ENCODE results near the gene CKAP4.

CKAP4 gene

DNA sequence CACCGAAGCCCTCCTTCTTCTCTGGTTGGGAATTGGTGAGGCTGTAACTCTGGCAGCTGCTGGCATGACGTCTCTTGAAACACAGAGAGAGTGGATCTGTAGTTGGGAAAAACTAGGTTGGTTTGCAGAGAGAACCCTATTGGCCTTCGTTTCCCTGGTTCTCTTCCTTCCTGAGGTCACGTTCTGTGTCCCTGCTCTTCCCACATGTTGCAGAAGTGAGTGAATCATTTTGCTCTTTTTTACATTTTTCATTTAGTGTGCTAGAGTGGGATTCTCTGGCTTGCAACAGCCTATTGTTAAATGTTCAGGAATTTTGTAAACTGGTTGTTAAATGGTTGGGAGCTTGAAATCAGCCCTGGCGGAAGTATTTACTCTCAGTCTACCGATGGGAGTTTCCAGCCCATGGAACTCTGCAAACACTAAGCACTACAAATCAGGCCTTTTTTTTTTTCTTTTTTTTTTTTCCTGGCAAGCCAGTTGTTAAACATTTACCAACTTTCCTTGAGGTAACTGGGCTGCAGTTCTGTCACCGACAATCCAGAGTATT is 26.8 kb upstream of the CKAP4 start:
- H3K4me3 ChIP-seq (ENCODE audit: low read depth, low read length), result no peak overlapping the region

- H3K4me3 ChIP-seq (ENCODE audit: low read depth, low read length), result no peak overlapping the region
Measured at GRCh38 chr12:106274012-106274411, 26.2 kb upstream of the CKAP4 start.

DNA sequence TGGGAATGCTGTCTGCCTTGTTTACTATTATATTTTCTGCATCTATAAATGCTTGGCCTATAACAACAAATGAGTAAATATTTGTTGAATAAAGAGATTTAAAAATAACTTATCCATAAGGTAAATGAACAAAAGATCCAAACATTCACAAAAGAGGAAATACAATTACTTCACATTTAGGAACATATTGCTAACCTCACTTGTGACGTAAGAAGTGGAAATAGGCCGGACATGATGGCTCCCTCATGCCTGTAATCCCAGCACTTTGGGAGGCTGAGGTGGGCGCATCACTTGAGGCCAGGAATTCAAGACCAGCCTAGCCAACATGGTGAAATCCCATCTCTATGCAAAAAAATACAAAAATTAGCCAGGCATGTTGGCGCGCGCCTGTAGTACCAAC is 25.7 kb upstream of the CKAP4 start:
- no peak overlapping the region for H3K4me3 ChIP-seq (ENCODE audit: low read depth, low read length)

DNA sequence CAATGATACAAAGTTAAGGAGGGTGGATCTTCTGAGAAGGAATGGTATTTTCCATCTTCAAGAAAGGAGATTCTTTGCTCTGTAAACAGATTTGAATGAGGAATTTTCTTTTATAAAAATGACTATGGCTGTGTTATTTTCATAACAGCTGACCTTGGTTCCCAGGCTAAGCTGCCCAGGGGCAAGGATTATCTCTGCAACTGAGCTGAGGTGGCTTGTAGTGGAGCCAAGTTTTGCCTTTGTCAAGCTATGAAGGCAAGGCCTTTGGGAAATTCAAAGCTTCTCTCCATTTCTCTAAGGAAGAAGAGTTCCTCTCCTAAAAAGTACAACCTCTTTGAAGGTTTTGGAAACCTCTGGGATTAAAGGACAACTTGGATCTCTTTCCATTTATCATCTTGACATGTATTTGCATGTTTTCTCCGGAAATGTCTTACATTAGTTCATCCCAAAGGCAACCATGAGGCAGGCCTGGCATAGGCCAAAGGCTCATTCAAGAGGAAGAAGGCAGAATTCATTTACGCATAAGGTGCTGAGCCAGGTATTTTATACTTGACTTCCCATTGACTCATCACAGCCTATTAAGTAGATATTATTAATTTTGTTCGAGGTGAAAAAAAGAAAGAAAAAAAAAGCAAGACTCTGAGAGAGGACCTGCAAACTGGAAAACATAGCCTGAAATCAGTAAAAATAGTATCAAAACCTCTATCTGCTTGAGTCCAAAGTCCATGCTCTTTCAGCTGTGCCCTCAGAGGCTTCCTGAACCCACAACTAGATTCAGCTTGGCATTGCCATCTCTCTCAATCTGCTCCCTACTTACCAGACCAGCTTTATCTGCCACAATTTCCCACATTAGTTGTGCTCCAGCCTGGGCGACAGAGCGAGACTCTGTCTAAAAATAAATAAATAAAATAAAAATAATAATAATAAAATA is 24.0 kb upstream of the CKAP4 start:
- no peak overlapping the region for H3K4me3 ChIP-seq (ENCODE audit: low read depth, low read length)

- H3K4me3 ChIP-seq (ENCODE audit: low read depth, low read length), result no peak overlapping the region
Measured at GRCh38 chr12:106269150-106269771, 21.4 kb upstream of the CKAP4 start.

- no peak overlapping the region for H3K4me3 ChIP-seq (ENCODE audit: low read depth, low read length)
Measured at GRCh38 chr12:106267535-106267934, 19.7 kb upstream of the CKAP4 start.

DNA sequence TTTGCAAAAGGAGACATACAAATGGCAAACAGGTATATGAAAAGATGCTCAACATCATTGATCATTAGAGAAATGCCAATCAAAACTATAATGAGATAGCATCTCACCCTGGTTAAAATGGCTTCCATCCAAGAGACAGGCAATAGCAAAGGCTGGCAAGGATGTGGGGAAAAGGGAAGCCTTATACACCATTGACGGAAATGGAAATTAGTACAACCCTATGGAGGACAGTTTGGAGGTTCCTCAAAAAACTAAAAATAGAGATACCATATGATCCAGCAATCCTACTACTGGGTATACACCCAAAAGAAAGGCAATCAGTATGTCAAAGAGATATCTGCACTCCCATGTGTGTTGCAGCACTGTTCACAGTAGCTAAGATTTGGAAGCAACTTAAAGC is 17.3 kb upstream of the CKAP4 start:
- no peak overlapping the region for H3K4me3 ChIP-seq (ENCODE audit: low read depth, low read length)

GRCh38 chr12:106258935-106259334 is 11.1 kb upstream of the CKAP4 start:
- no peak overlapping the region for H3K4me3 ChIP-seq (ENCODE audit: low read depth, low read length)

- H3K4me3 ChIP-seq (ENCODE audit: low read depth, low read length), result no peak overlapping the region
Measured at GRCh38 chr12:106258226-106258625, 10.4 kb upstream of the CKAP4 start.

- H3K4me3 ChIP-seq (ENCODE audit: low read depth, low read length), result no peak overlapping the region
Measured at GRCh38 chr12:106256524-106256923, 8.7 kb upstream of the CKAP4 start.

GRCh38 chr12:106255952-106256351 is 8.1 kb upstream of the CKAP4 start:
- H3K4me3 ChIP-seq (ENCODE audit: low read depth, low read length), result no peak overlapping the region

DNA sequence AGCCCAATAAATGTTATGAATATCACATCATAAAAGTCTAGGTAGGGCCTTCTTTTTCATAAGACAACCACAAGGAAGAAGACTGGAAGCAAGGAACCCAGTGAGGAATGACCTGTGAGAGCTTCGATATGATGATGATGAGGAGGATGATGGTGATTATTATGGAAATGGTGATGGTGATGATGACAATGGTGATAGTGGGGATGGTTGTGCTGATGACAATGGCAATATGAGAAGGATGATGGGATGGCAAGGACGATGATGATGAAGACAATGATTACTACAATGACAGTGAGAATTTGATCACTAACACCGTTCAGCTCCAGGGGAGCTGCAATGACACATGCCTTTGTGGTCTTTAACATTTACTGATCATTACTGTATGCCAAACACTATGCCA is 7.7 kb upstream of the CKAP4 start:
- H3K4me3 ChIP-seq (ENCODE audit: low read depth, low read length), result no peak overlapping the region

DNA sequence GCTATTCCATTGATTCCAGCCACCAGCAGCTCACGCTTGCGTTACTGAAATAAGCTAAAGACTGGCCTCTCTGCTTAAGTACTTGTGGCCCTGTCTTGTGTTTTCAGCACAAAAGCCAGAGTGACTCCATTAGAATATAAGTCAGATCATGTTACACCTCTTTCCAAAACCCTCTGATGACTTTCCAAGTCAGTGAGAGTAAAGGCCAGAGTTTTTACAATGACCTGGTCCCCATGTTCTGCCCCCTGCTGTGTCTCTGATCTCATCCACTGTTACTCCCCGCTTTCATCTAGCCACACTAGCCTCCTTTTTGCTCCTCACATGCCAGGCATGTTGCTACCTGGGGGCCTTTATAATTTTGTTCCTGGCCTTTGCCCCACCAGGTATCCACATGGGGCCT is 6.9 kb upstream of the CKAP4 start:
- no peak overlapping the region for H3K4me3 ChIP-seq (ENCODE audit: low read depth, low read length)

GRCh38 chr12:106251631-106252455 is 4.0 kb upstream of the CKAP4 start:
- no peak overlapping the region for H3K4me3 ChIP-seq (ENCODE audit: low read depth, low read length)

DNA sequence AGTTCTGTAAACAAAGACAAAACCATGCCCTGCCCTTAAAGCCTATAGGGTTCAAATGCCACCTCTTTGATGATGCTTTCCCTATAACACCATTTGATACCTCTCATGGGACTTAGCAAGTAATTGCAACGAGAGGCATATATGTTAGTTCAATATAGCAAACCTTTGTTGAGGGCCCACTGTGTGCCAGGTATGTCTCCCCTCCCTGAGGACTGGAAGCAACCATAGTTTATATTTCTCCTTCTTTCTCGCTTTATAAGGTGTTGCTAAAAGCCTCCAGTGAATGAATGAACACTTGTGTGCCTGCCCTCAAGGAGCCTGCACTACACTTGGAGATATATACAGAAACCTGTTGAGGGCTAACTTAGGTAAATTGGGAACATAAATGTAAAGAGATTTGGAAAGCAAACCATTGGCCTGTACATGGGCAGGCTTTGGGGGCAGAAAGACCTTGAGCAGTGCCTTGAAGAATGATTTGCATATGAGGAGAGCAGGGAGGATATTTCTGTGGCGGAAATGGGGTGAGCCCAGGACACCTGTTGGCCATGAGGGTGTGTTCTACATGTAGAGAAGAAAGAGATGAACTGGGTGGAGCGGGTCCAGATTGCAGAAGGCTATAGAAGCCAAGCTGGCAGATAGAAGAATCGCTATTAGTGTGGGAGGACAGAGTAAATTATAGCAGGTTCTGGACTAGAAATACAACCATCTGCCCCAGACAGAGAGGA is 1.8 kb upstream of the CKAP4 start:
- H3K4me3 ChIP-seq (ENCODE audit: low read depth, low read length), result no peak overlapping the region

DNA sequence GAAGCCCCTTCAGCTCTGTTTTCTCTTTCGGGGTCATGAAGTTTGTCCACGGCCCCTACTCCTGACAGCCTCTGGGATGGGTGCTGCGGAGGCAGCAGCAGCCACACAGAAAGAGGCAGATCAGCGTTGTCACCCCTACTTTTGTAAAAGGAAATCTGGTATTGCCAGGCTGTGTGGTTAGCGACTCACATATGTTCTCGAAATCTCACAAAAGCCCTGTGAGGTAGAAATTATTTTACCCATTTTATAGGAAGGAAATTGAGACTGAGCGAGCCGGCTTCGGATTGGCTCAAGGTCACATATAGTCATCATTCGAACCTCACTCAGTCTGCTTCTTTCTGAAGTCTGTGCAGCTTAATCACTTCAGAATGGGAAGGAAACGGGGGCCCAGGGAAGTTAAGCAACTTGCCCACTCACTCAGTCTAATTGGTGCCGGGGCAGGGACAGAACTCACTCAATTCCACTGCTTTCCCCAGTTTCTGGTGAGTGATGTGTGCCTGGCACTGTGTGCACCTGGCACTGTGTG is 1.1 kb upstream of the CKAP4 start:
- peak overlapping the region; percentile 65 for H3K4me3 ChIP-seq (ENCODE audit: low read depth, low read length)

GRCh38 chr12:106248312-106248845 is 559 bp upstream of the CKAP4 start:
- H3K4me3 ChIP-seq (ENCODE audit: low read depth, low read length), result peak overlapping the region; percentile 65

GRCh38 chr12:106246891-106247673 is 738 bp downstream of the CKAP4 start:
- H3K4me3 ChIP-seq (ENCODE audit: low read depth, low read length), result peak overlapping the region; percentile 70

- H3K4me3 ChIP-seq (ENCODE audit: low read depth, low read length), result no peak overlapping the region
Measured at GRCh38 chr12:106245767-106246166, 2.1 kb downstream of the CKAP4 start.
